ENCODE measurements around the gene GARNL3.

Gene GARNL3

GRCh38 chr9:127422133-127422782 lies 157.7 kb downstream of the GARNL3 start:
- Histone ChIP-seq H3K36me3 (ENCODE audit: control insufficient read depth in 2 of 2, insufficient read depth in 1 of 2, low read length in 2 of 2) (peaks cover 0 to 8% of the 10 kb centered on the region in 2 experiments; a peak in 2 of 3 replicates), H3K27ac (ENCODE audit: extremely low read depth, low read depth, low read length) (no peak overlapping the region), H3K4me1 (ENCODE audit: control insufficient read depth, insufficient read depth, low read length) (0 out of 2 replicates have a peak, but pooled peaks cover 5% of the 10 kb centered on the region), H3K9me3 (ENCODE audit: control insufficient read depth, insufficient read depth, low read depth, low read length) (no peaks in the 10 kb centered on the region), H3K4me3 (ENCODE audit: low read depth, low read length) (no peak overlapping the region)
- ChIA-PET POLR2A (interaction anchor here (0.5 to 3.0 kb wide), 4 partner anchors 11 to 174 kb away, joined by 3 to 46 read pairs (median 24); partner anchors contain the start of genes LRSAM1, RPL12 and SLC2A8), CTCF (interaction anchor here (0.7 kb wide), 1 partner anchor 21 kb away, joined by 3 read pairs; no protein-coding TSS in a partner anchor)
- TF ChIP-seq BCL11B (tag by site-specific recombination; IDR thresholded peaks at IDR 0.05; ENCODE audit: low read depth) (peak; percentile 33; the same call in 1 of the 2 replicates), ZNF585B (tag by site-specific recombination; IDR thresholded peaks at IDR 0.05) (peak; percentile 86), ZNF148 (tag by site-specific recombination; IDR thresholded peaks at IDR 0.05; ENCODE audit: borderline replicate concordance) (no peak)

DNA sequence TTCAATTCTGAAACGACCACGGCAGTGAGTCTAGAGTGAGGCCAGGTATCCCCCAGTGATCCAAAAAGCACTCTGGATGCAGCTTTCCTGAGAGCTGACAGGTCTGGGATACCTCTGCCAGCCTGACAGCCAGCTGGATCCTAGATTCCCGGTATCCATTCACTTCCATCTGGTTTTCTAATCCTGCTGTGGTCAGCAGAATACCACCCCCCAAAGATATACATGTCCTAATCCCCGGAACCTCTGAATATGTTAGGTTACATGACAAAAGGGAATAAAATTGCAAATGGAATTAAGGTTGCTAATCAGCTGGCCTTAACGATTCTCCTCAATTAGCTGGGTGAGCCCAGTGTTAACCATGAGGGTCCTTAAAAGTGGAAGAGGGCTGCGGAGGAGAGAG lies 158.2 kb downstream of the GARNL3 start:
- ChIA-PET POLR2A (interaction anchor here (0.5 to 3.0 kb wide), 7 partner anchors 12 to 198 kb away, joined by 3 to 46 read pairs (median 10); partner anchors contain the start of genes LRSAM1, RPL12 and SLC2A8), CTCF (interaction anchor here (0.7 kb wide), 2 partner anchors 22 to 32 kb away, joined by 3 read pairs; no protein-coding TSS in a partner anchor)
- Histone ChIP-seq H3K4me1 (ENCODE audit: control insufficient read depth, insufficient read depth, low read length) (0 out of 2 replicates have a peak, but pooled peaks cover 5% of the 10 kb centered on the region), H3K4me3 (ENCODE audit: low read depth, low read length) (peak overlapping the region; percentile 64), H3K9me3 (ENCODE audit: control insufficient read depth, insufficient read depth, low read depth, low read length) (no peaks in the 10 kb centered on the region), H3K36me3 (ENCODE audit: control insufficient read depth in 2 of 2, insufficient read depth in 1 of 2, low read length in 2 of 2) (peaks cover 0 to 10% of the 10 kb centered on the region in 2 experiments; a peak in 2 of 3 replicates), H3K27ac (ENCODE audit: extremely low read depth, low read depth, low read length) (no peak overlapping the region)
- no peak for TF ChIP-seq ZFHX2 (tag by site-specific recombination; conservative IDR thresholded peaks at IDR 0.05)
- TF ChIP-seq, protein P1, sequence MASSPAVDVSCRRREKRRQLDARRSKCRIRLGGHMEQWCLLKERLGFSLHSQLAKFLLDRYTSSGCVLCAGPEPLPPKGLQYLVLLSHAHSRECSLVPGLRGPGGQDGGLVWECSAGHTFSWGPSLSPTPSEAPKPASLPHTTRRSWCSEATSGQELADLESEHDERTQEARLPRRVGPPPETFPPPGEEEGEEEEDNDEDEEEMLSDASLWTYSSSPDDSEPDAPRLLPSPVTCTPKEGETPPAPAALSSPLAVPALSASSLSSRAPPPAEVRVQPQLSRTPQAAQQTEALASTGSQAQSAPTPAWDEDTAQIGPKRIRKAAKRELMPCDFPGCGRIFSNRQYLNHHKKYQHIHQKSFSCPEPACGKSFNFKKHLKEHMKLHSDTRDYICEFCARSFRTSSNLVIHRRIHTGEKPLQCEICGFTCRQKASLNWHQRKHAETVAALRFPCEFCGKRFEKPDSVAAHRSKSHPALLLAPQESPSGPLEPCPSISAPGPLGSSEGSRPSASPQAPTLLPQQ (tag by site-specific recombination; IDR thresholded peaks at IDR 0.05): no peak
- TF ChIP-seq ZNF768 (tag by site-specific recombination; IDR thresholded peaks at IDR 0.05): no peak
- TF ChIP-seq, protein P2, sequence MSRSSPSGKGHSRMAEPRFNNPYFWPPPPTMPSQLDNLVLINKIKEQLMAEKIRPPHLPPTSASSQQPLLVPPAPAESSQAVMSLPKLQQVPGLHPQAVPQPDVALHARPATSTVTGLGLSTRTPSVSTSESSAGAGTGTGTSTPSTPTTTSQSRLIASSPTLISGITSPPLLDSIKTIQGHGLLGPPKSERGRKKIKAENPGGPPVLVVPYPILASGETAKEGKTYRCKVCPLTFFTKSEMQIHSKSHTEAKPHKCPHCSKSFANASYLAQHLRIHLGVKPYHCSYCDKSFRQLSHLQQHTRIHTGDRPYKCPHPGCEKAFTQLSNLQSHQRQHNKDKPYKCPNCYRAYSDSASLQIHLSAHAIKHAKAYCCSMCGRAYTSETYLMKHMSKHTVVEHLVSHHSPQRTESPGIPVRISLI (tag by site-specific recombination; IDR thresholded peaks at IDR 0.05): no peak
- no peak for TF ChIP-seq ZNF37A (tag by site-specific recombination; IDR thresholded peaks at IDR 0.05)
- TF ChIP-seq REST (tag by site-specific recombination; IDR thresholded peaks at IDR 0.05): no peak
- no peak for TF ChIP-seq SCRT1 (tag by site-specific recombination; IDR thresholded peaks at IDR 0.05; ENCODE audit: borderline replicate concordance)
- TF ChIP-seq FEZF1 (tag by site-specific recombination; IDR thresholded peaks at IDR 0.05): no peak
- no peak for TF ChIP-seq KLF16 (tag by site-specific recombination; IDR thresholded peaks at IDR 0.05)
- TF ChIP-seq ZNF707 (tag by site-specific recombination; IDR thresholded peaks at IDR 0.05): no peak
- no peak for TF ChIP-seq ZNF133 (tag by site-specific recombination; IDR thresholded peaks at IDR 0.05)
- no peak for TF ChIP-seq ZNF354C (tag by site-specific recombination; IDR thresholded peaks at IDR 0.05; ENCODE audit: borderline replicate concordance, low read depth)
- no peak for TF ChIP-seq ELK4 (IDR thresholded peaks at IDR 0.05; ENCODE audit: borderline replicate concordance, low read depth, low read length)
